ENCODE measurements around the gene PSENEN.
A peak's percentile ranks its signal among the peaks of the same experiment; 100 is the strongest.
"Not testable (repeated sequence)": the region's sequence is repeated elsewhere in the genome, so short reads cannot be mapped to it uniquely, and the experiment has no call there.

Gene PSENEN

GRCh38 chr19:35767288-35768081 lies 22.0 kb downstream of the PSENEN start:
- peak overlapping the region; percentile 51 for H3K4me3 ChIP-seq
- peaks cover 39% of the 10 kb centered on the region for H3K36me3 ChIP-seq
- peak overlapping the region; percentile 66 for H3K9ac ChIP-seq
- no peaks in the 10 kb centered on the region for H4K20me1 ChIP-seq
- H3K27ac ChIP-seq = peak overlapping the region; percentile 87
- TF ChIP-seq Cebpa-rat (IDR thresholded peaks at IDR 0.05) = no peak
- no peaks in the 10 kb centered on the region for H3K9me3 ChIP-seq
- no peaks in the 10 kb centered on the region for H3K27me3 ChIP-seq
- H3K4me1 ChIP-seq = peaks cover 39% of the 10 kb centered on the region
- peak overlapping the region; percentile 96 for H3K4me2 ChIP-seq

DNA sequence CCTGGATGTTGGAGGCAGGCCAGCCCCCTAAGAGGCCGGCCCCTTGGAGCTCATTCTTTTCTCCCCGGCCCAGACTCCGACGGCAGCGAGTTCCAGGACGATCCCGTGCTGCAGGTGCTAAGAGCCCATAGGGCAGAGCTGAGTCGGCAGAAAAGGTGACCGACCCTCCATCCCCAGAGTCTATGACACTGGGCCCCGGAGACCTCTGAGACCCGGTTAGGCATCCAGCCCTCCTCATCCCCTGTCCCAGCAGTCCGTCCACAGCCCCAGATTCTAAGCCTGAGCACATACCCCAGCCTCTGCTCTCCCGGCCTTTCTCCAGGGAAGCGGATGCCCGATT lies 22.6 kb downstream of the PSENEN start:
- TF ChIP-seq Cebpa-rat (IDR thresholded peaks at IDR 0.05) = no peak
- Histone ChIP-seq H3K36me3 (peaks cover 33% of the 10 kb centered on the region), H3K9ac (peak overlapping the region; percentile 55)

DNA sequence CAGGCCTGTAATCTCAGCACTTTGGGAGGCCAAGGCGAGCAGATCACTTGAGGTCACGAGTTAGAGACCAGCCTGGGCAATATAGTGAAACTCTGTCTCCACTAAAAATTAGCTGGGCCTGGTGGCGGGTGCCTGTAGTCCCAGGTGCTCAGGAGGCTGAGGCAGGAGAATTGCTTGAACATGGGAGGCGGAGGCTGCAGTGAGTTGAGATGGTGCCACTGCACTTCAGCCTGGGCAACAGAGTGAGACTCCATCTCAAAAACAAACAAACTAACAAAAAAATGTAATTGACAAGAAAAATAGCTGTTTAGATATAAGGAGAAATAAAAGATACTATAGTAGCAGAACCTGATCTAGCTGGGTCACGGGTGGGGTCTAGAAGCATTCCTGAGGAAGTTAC lies 26.9 kb downstream of the PSENEN start:
- not testable (repeated sequence) for H3K4me3 ChIP-seq, H3K27me3 ChIP-seq, H3K9ac ChIP-seq, H3K9me3 ChIP-seq, H3K27ac ChIP-seq, H3K36me3 ChIP-seq, H3K4me2 ChIP-seq
- Histone ChIP-seq H3K4me1 (peaks cover 46% of the 10 kb centered on the region), H4K20me1 (peaks cover 13% of the 10 kb centered on the region)

More for the DNA sequence above, 22.6 kb downstream of the PSENEN start:
- Histone ChIP-seq H3K4me3 (peak overlapping the region; percentile 51), H4K20me1 (no peaks in the 10 kb centered on the region), H3K4me1 (peaks cover 39% of the 10 kb centered on the region), H3K9me3 (no peaks in the 10 kb centered on the region), H3K4me2 (peak overlapping the region; percentile 96), H3K27ac (peak overlapping the region; percentile 67), H3K27me3 (no peaks in the 10 kb centered on the region)

- no peak for TF ChIP-seq Cebpa-rat (IDR thresholded peaks at IDR 0.05)
- no peak overlapping the region for H3K9ac ChIP-seq
- peaks cover 43% of the 10 kb centered on the region for H3K4me1 ChIP-seq
- no peak overlapping the region for H3K4me3 ChIP-seq
- peaks cover 21% of the 10 kb centered on the region for H4K20me1 ChIP-seq
- no peaks in the 10 kb centered on the region for H3K27me3 ChIP-seq
- no peak overlapping the region for H3K27ac ChIP-seq
- no peaks in the 10 kb centered on the region for H3K9me3 ChIP-seq
- peaks cover 9% of the 10 kb centered on the region for H3K36me3 ChIP-seq
- H3K4me2 ChIP-seq = no peak overlapping the region
These were observed 27.8 kb downstream of the PSENEN start for GRCh38 chr19:35773020-35773806.

DNA sequence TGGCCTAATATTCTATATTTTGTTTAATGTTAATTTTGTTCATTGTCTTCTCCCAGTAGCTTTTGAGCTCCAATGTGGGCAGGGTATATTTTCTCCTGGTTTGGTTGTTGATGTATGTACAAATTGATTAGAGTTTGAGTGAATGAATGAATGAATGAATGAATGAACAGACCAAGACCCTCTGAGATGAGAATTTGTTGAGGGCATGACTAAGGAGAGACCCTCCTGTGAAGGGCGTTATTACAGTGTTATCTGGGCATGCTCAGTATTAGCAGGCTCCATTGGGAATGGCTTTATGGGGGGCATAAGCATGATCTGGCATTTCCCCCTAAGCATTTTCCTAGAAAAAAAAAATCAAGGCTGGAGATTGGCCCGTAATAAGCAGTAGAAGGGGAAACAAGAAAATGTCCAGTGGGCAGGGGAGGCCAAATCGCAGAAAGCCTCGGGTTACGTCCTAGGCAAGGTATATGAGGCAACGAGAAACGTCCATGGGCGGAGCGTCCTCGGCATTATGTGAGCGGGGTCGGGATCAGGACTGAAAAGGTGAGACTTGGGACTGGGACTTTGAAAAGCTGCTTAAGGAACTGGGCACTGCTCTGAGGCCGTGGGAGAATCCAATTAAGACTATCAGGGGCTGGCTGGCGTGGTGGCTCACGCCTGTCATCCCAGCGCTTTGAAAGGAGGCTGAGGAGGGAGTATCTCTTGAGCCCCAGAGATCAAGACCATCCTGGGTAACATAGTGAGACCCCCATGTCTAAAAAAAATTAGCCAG lies 29.0 kb downstream of the PSENEN start:
- peaks cover 29% of the 10 kb centered on the region for H4K20me1 ChIP-seq
- H3K4me3 ChIP-seq = peak overlapping the region; percentile 75
- H3K27ac ChIP-seq = no peak overlapping the region
- H3K4me1 ChIP-seq = peaks cover 30% of the 10 kb centered on the region
- no peaks in the 10 kb centered on the region for H3K27me3 ChIP-seq
- peaks cover 22% of the 10 kb centered on the region for H3K36me3 ChIP-seq
- no peaks in the 10 kb centered on the region for H3K9me3 ChIP-seq
- H3K9ac ChIP-seq = no peak overlapping the region
- H3K4me2 ChIP-seq = peak overlapping the region; percentile 77
- no peak for TF ChIP-seq Cebpa-rat (IDR thresholded peaks at IDR 0.05)

DNA sequence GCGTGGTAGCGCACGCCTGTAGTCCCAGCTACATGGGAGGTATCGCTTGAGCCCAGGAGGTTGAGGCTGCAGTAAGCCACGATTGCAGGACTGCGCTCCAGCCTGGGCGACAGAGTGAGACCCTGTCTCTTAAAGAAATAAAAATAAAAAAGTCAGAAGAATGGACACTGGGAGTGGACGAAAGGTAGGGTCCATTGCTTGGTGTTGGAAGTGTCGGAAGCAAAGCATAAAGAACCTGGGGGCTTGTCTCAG lies 29.5 kb downstream of the PSENEN start:
- Histone ChIP-seq H3K4me3 (peak overlapping the region; percentile 75), H4K20me1 (peaks cover 29% of the 10 kb centered on the region), H3K4me1 (peaks cover 25% of the 10 kb centered on the region), H3K9me3 (no peaks in the 10 kb centered on the region), H3K4me2 (peak overlapping the region; percentile 77), H3K36me3 (peaks cover 27% of the 10 kb centered on the region), H3K9ac (no peak overlapping the region), H3K27me3 (no peaks in the 10 kb centered on the region), H3K27ac (no peak overlapping the region)
- no peak for TF ChIP-seq Cebpa-rat (IDR thresholded peaks at IDR 0.05)

- TF ChIP-seq Cebpa-rat (IDR thresholded peaks at IDR 0.05) = no peak
- H3K36me3 ChIP-seq = peaks cover 31% of the 10 kb centered on the region
- H3K9ac ChIP-seq = peak within 1 kb of the TSS; percentile 77
- peak within 1 kb of the TSS; percentile 92 for H3K4me2 ChIP-seq
- no peaks in the 10 kb centered on the region for H3K27me3 ChIP-seq
- no peaks in the 10 kb centered on the region for H3K9me3 ChIP-seq
- H3K4me1 ChIP-seq = peaks cover 25% of the 10 kb centered on the region
- H3K27ac ChIP-seq = peak within 1 kb of the TSS; percentile 70
- peak within 1 kb of the TSS; percentile 75 for H3K4me3 ChIP-seq
- peaks cover 29% of the 10 kb centered on the region for H4K20me1 ChIP-seq
These were observed 30.0 kb downstream of the PSENEN start, which contains the start of gene ARHGAP33 for GRCh38 chr19:35775298-35776101. Gene ARHGAP33 (plus strand): TSS chr19:35775564. CDS start chr19:35775659, 95 bp downstream.

GRCh38 chr19:35776102-35776788 lies 30.8 kb downstream of the PSENEN start:
- Histone ChIP-seq H3K36me3 (peaks cover 38% of the 10 kb centered on the region), H3K27ac (0 out of 2 replicates have a peak overlapping the region, but pooled peaks have one; percentile 70), H3K9me3 (no peaks in the 10 kb centered on the region), H3K4me3 (peak overlapping the region; percentile 75), H4K20me1 (peaks cover 29% of the 10 kb centered on the region), H3K4me2 (peak overlapping the region; percentile 92), H3K4me1 (peaks cover 25% of the 10 kb centered on the region), H3K27me3 (no peaks in the 10 kb centered on the region), H3K9ac (peak overlapping the region; percentile 77)
- TF ChIP-seq Cebpa-rat (IDR thresholded peaks at IDR 0.05) = no peak

Measured in BLaER1 (cell line).